Stimulated activated naive CD8-positive, alpha-beta T cell treated with anti-CD3 and anti-CD28 coated beads, Interleukin-15, amount 100 ng/mL, for 72 hours (primary cell): ENCODE data around the gene ADK.

ENCODE experiments used
- ATAC-seq: fragments of 150-1000 bp; cut with Tn5 transposase; 2 replicates; pipeline ENCODE4 v1.10.0; 2021; ENCODE audit warnings: mild to moderate bottlenecking, moderate library complexity
- DNase-seq, 2 donors: peaks; one replicate each; pipeline ENCODE4 v3.0.0; 2021 to 2022
- H3K27ac Mint-ChIP-seq, 2 donors: one replicate each; pipeline ENCODE4 v1.8.0; 2022; ENCODE audit warnings: mild to moderate bottlenecking in 2 of 2, mixed read lengths in 2 of 2, moderate library complexity in 2 of 2
- H3K27me3 Mint-ChIP-seq: one replicate; pipeline ENCODE4 v1.8.0; 2022; ENCODE audit warnings: mixed read lengths
- H3K4me1 Mint-ChIP-seq: one replicate; pipeline ENCODE4 v1.8.0; 2022; ENCODE audit warnings: mild to moderate bottlenecking, mixed read lengths
- H3K4me3 Mint-ChIP-seq, 2 donors: one replicate each; pipeline ENCODE4 v1.8.0; 2022; ENCODE audit warnings: mild to moderate bottlenecking in 2 of 2, mixed read lengths in 2 of 2, moderate library complexity in 1 of 2
- H3K9me3 Mint-ChIP-seq, 2 donors: one replicate each; pipeline ENCODE4 v1.8.0; 2022; ENCODE audit warnings: mixed read lengths in 2 of 2

The ADK gene

GRCh38 chr10:74662635-74663034, 511.6 kb downstream of the ADK start:
- Mint-ChIP-seq H3K27ac (peak overlapping the region in 1 of 2 donors; percentile 83), H3K27me3 (no peaks in the 10 kb centered on the region), H3K4me3 (no peak overlapping the region), H3K9me3 (no peaks in the 10 kb centered on the region), H3K4me1 (no peaks in the 10 kb centered on the region)
- ATAC-seq (no peak), DNase-seq (no peak)

DNA sequence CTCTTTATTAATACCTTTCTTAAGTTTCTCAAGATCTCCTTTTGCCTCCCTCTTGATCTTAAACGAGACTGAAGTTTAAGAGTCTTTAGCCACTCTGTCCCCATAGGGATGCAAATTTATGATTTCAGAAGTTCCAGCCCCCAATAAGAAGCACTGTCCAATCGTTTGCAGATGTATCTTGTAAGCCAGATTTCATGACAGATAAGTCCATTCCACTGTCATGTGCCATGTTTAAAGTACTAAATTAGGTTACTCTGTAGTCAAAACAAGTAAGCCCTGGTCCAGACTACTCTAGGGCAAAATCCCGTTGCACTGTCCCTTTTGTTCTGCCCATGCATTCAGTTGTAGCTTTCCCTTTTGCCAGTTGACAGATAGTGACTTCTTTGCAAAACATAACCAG, 518.2 kb downstream of the ADK start:
- no peaks in the 10 kb centered on the region for H3K27me3 Mint-ChIP-seq
- DNase-seq (no peak), ATAC-seq (no peak)
- no peak overlapping the region for H3K27ac Mint-ChIP-seq
- no peaks in the 10 kb centered on the region for H3K4me1 Mint-ChIP-seq
- H3K9me3 Mint-ChIP-seq, result peaks cover 4 to 22% of the 10 kb centered on the region in 2 donors
- H3K4me3 Mint-ChIP-seq, result no peak overlapping the region

DNA sequence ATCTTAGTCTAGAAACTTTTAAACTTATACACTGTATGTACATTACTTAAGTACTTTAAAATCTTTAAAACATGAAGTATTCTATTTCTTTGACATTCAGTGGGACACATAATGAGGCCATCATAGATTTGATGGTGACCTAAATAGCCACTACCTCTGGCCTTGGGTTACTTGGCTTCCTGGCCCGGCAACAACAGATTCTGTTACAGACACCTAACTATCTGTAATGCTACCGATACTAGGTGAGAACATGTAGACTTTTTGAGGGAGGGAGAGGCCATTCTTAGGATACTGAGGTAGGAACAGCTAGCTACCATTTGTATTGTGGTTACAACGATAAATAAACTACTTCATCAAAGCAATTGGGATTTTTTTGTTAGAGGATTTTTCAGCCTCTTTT, 520.7 kb downstream of the ADK start:
- H3K27me3 Mint-ChIP-seq, result no peaks in the 10 kb centered on the region

GRCh38 chr10:74672430-74673165, 521.6 kb downstream of the ADK start:
- Mint-ChIP-seq H3K9me3 (peaks cover 4 to 22% of the 10 kb centered on the region in 2 donors), H3K4me1 (no peaks in the 10 kb centered on the region), H3K4me3 (no peak overlapping the region), H3K27ac (peak overlapping the region in 1 of 2 donors; percentile 29), H3K27me3 (no peaks in the 10 kb centered on the region)
- ATAC-seq, result no peak
- no peak for DNase-seq

More for the DNA sequence above, 520.7 kb downstream of the ADK start:
- peaks cover 4 to 22% of the 10 kb centered on the region in 2 donors for H3K9me3 Mint-ChIP-seq
- H3K4me1 Mint-ChIP-seq, result no peaks in the 10 kb centered on the region
- DNase-seq, result no peak
- no peak for ATAC-seq
- no peak overlapping the region for H3K27ac Mint-ChIP-seq
- H3K4me3 Mint-ChIP-seq, result no peak overlapping the region

GRCh38 chr10:74674927-74675326, 523.9 kb downstream of the ADK start:
- no peak overlapping the region for H3K4me3 Mint-ChIP-seq
- no peak for ATAC-seq
- no peaks in the 10 kb centered on the region for H3K27me3 Mint-ChIP-seq
- DNase-seq, result no peak
- peaks cover 4 to 22% of the 10 kb centered on the region in 2 donors for H3K9me3 Mint-ChIP-seq
- H3K4me1 Mint-ChIP-seq, result no peaks in the 10 kb centered on the region
- H3K27ac Mint-ChIP-seq, result no peak overlapping the region

DNA sequence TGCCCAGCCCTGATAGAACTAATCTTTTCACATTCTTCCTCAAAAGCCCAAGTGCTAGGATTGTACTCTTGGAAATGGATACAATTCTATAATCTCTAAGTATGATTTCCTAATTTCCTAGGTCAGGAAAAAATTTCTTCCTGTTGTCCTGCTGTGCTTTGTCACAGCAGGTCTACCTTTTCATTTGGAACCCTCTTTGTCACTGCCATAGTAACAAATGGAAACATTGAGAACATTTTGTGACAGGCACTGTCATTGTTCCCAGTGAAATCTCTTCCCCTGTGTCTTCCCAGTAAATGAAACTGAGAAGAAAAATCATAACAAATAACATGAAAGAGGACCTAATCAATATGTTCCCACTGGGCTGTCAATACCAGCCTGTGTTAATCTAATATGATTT, 524.5 kb downstream of the ADK start:
- Mint-ChIP-seq H3K4me1 (no peaks in the 10 kb centered on the region), H3K4me3 (no peak overlapping the region), H3K27me3 (no peaks in the 10 kb centered on the region), H3K9me3 (peaks cover 4 to 22% of the 10 kb centered on the region in 2 donors), H3K27ac (no peak overlapping the region)
- ATAC-seq (no peak), DNase-seq (no peak)

DNA sequence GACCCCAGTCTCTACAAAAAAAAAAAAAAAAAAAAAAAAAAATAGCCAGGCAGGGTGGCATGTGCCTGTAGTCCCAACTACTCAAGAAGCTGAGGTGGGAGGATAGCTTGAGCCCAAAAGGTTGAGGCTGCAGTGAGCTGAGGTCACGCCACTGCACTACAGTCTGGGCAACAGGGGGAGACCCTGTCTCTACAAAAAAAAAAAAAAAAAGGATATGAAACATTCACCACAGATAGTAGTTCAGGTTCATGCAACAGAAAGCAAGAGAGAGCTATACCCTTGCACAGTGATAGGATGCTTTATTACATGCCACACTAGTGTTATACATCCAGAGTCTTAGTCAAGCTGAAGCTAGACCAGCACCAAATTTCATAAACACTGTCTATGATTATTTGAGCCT, 526.9 kb downstream of the ADK start:
- peaks cover 0 to 13% of the 10 kb centered on the region in 2 donors for H3K9me3 Mint-ChIP-seq
- H3K27me3 Mint-ChIP-seq, result no peaks in the 10 kb centered on the region
- DNase-seq, result no peak
- H3K4me1 Mint-ChIP-seq, result peaks cover 13% of the 10 kb centered on the region
- no peak overlapping the region for H3K4me3 Mint-ChIP-seq
- ATAC-seq, result peak; percentile 70
- no peak overlapping the region for H3K27ac Mint-ChIP-seq

DNA sequence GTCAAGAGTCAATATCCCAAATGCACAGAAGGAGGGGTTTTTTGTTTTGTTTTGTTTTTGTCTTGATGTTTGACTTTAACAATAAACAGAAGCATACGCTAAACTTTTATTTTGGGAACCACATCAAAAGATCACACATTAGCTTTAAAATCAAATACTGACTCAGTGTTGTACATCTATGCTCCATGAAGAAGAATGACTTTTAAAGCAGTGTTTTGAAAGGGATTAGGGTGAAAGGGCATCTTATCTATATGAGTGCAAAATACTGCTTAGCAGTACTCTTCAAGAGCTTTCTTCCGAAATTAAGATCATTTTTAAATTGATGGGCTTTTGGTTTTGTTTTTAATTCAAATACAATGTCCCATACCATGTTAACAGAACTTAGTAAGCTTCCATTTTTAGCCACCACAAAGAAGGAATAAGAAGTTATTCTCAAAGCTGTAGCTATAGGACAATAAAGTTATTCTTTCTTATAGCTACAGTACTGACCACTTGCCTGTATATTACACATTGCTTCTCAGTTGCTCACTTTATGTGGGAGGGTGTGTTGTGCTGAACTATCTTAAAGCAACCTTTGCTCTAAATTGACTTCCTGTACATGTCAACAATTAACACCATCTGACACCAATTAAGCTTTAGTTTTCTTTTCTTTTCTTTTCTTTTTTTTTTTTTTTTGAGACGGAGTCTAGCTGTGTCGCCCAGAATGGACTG, 531.1 kb downstream of the ADK start:
- H3K4me1 Mint-ChIP-seq, result peaks cover 13% of the 10 kb centered on the region
- H3K4me3 Mint-ChIP-seq, result no peak overlapping the region
- no peak for ATAC-seq
- no peak for DNase-seq
- no peaks in the 10 kb centered on the region for H3K27me3 Mint-ChIP-seq
- H3K27ac Mint-ChIP-seq, result peak overlapping the region in 1 of 2 donors; percentile 13
- no peaks in the 10 kb centered on the region for H3K9me3 Mint-ChIP-seq

DNA sequence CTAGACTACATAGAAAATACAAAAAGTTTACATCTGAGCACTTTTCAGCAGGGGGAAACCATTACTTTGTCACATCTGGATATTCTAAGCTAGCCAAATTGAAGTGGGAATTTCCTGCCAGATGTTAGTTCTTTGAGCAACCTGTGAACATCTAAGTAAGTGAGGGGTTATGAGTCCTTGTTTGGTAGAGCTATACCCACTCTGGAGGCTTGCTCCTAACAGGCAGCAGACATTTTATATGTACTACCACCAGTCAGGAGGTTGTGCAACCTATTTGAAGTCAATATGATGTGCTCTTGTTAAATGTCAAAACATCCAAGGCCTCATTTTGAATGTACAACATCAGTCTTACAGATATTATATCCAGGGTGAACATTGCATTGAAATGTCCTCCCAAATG, 532.0 kb downstream of the ADK start:
- Mint-ChIP-seq H3K27me3 (no peaks in the 10 kb centered on the region), H3K4me3 (no peak overlapping the region), H3K4me1 (peaks cover 13% of the 10 kb centered on the region), H3K27ac (no peak overlapping the region), H3K9me3 (no peaks in the 10 kb centered on the region)
- no peak for ATAC-seq
- DNase-seq, result no peak

GRCh38 chr10:74683621-74684364, 532.8 kb downstream of the ADK start:
- Mint-ChIP-seq H3K27me3 (no peaks in the 10 kb centered on the region), H3K27ac (peak overlapping the region in 1 of 2 donors; percentile 42), H3K9me3 (no peaks in the 10 kb centered on the region), H3K4me3 (no peak overlapping the region), H3K4me1 (peaks cover 13% of the 10 kb centered on the region)
- ATAC-seq, result no peak
- no peak for DNase-seq

- H3K4me1 Mint-ChIP-seq, result peaks cover 13% of the 10 kb centered on the region
- no peak overlapping the region for H3K4me3 Mint-ChIP-seq
- DNase-seq (no peak), ATAC-seq (no peak)
- H3K27ac Mint-ChIP-seq, result no peak overlapping the region
- no peaks in the 10 kb centered on the region for H3K9me3 Mint-ChIP-seq
- H3K27me3 Mint-ChIP-seq, result no peaks in the 10 kb centered on the region
Measured at GRCh38 chr10:74684462-74684861, 533.4 kb downstream of the ADK start.

DNA sequence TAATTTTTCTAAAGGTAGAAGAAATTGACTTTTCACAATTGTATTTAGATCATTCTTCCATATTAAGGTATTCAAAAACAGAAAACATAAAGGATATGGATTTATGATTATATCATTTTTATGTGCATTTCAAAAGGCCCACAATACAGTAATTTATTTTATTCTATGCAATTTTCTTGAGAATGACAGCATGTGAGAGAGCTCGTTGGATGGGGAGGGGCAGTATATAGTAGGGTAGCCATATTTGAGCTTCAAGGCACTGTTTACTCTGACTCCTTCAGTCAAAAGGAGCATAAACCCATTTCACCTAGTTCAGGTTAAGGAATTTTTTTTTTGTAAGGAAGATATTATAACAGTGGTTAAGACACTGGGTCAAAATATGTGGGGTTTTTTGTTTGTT, 534.5 kb downstream of the ADK start:
- Mint-ChIP-seq H3K9me3 (no peaks in the 10 kb centered on the region), H3K27me3 (no peaks in the 10 kb centered on the region), H3K4me3 (no peak overlapping the region), H3K27ac (no peak overlapping the region), H3K4me1 (peaks cover 13% of the 10 kb centered on the region)
- no peak for DNase-seq
- no peak for ATAC-seq

DNA sequence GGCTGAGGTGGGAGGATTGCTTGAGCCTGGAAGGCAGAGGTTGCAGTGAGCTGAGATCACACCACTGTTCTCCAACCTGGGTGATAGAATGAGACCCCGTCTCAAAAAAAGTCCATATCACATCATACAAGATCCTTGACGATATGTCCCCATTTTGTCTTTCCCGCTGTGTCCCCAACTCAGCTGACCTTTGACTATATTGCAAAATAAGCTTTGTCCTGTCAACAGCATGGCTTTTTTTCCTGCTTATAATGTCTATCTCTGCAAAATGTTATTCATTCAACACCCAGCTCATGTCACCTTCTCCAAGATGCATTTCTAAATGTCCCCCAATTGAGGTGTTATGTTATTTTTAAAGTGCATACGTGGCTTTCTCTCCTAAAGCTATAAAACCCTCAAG, 539.4 kb downstream of the ADK start:
- no peak for DNase-seq
- no peak overlapping the region for H3K27ac Mint-ChIP-seq
- H3K4me1 Mint-ChIP-seq, result no peaks in the 10 kb centered on the region
- no peaks in the 10 kb centered on the region for H3K9me3 Mint-ChIP-seq
- no peak overlapping the region for H3K4me3 Mint-ChIP-seq
- H3K27me3 Mint-ChIP-seq, result no peaks in the 10 kb centered on the region
- ATAC-seq, result no peak

- Mint-ChIP-seq H3K27me3 (no peaks in the 10 kb centered on the region), H3K4me1 (no peaks in the 10 kb centered on the region), H3K4me3 (no peak overlapping the region), H3K9me3 (no peaks in the 10 kb centered on the region), H3K27ac (no peak overlapping the region)
- DNase-seq, result no peak
- no peak for ATAC-seq
Measured at GRCh38 chr10:74691164-74691563, 540.1 kb downstream of the ADK start.

GRCh38 chr10:74704629-74705357, 553.8 kb downstream of the ADK start:
- H3K27me3 Mint-ChIP-seq, result no peaks in the 10 kb centered on the region
- no peak for ATAC-seq
- DNase-seq, result no peak
- no peaks in the 10 kb centered on the region for H3K9me3 Mint-ChIP-seq
- H3K27ac Mint-ChIP-seq, result no peak overlapping the region
- no peak overlapping the region for H3K4me3 Mint-ChIP-seq
- no peaks in the 10 kb centered on the region for H3K4me1 Mint-ChIP-seq
